GM11168 (cell line): ENCODE data around the gene TBC1D17.

ENCODE experiments used
- in situ Hi-C: fragments of 300-500 bp; cut with MboI; formaldehyde crosslinking; loops from one replicate; pipeline ENCODE4 v1.12.0; 2022; ENCODE audit warnings: low sequenced_read_pairs; ENCODE audit not compliant: unreplicated experiment

The TBC1D17 gene

GRCh38 chr19:49889038-49889686 lies 11.7 kb downstream of the TBC1D17 start:
- in situ Hi-C loops = no loop called here

GRCh38 chr19:49889687-49890348 lies 12.3 kb downstream of the TBC1D17 start:
- in situ Hi-C loops = no loop called here

GRCh38 chr19:49890349-49891311 lies 13.1 kb downstream of the TBC1D17 start:
- in situ Hi-C loops = no loop called here

- in situ Hi-C loops = no loop called here
Observed at GRCh38 chr19:49891393-49891792, 13.9 kb downstream of the TBC1D17 start.

GRCh38 chr19:49892716-49893115 lies 15.2 kb downstream of the TBC1D17 start:
- in situ Hi-C loops = no loop called here

GRCh38 chr19:49894011-49894664 lies 16.6 kb downstream of the TBC1D17 start:
- in situ Hi-C loops = no loop called here

- in situ Hi-C loops = no loop called here
Observed at GRCh38 chr19:49894879-49895565, 17.5 kb downstream of the TBC1D17 start.

GRCh38 chr19:49895566-49896297 lies 18.2 kb downstream of the TBC1D17 start:
- in situ Hi-C loops = no loop called here

GRCh38 chr19:49896863-49897621 lies 19.5 kb downstream of the TBC1D17 start, which contains the start of gene IL4I1:
TSS of gene IL4I1 (minus strand) at chr19:49896887. CDS start at chr19:49896160, 727 bp downstream.
- in situ Hi-C loops = no loop called here

- in situ Hi-C loops = no loop called here
Observed at GRCh38 chr19:49904136-49904535, 26.6 kb downstream of the TBC1D17 start.

- in situ Hi-C loops = no loop called here
Observed at GRCh38 chr19:49906879-49907564, 29.5 kb downstream of the TBC1D17 start.

GRCh38 chr19:49907745-49908446 lies 30.4 kb downstream of the TBC1D17 start:
- in situ Hi-C loops = no loop called here

GRCh38 chr19:49908480-49909420 lies 31.2 kb downstream of the TBC1D17 start:
- in situ Hi-C loops = no loop called here

- in situ Hi-C loops = no loop called here
Observed at GRCh38 chr19:49910179-49910578, 32.7 kb downstream of the TBC1D17 start.

- in situ Hi-C loops = no loop called here
Observed at GRCh38 chr19:49911381-49912145, 34.1 kb downstream of the TBC1D17 start.
